ENCODE data around the gene WFDC6.

DNA sequence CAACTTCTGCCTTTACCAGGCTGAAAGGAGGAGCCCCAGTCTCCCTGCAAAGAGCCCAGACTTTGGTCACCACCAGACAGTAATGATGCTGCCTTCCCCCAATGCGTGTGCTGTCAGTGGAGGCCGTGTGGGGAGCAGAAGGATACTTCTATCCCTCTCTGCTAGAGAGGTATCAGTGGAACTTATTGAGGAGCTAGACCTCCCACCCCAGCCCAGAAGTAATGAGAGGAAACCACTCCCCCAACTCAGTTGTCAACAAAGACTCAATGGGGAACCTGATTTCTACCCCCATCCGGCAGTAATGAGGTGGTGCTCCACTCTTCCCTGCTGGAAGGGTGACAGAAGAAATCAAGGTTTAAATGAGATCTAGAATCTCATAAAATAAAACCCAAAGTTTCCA lies 44.2 kb upstream of the WFDC6 start:
- TF ChIP-seq POLR2A (IDR thresholded peaks at IDR 0.05; ENCODE audit: low read depth, low read length), result no peak
- TF ChIP-seq POLR2AphosphoS5 (IDR thresholded peaks at IDR 0.05; ENCODE audit: low read depth, low read length), result no peak
- TF ChIP-seq TAF1 (IDR thresholded peaks at IDR 0.05; ENCODE audit: low read depth, low read length), result no peak
- no peak for TF ChIP-seq POU2F2 (IDR thresholded peaks at IDR 0.05; ENCODE audit: low read depth, low read length)
- TF ChIP-seq PAX5 (IDR thresholded peaks at IDR 0.05; ENCODE audit: insufficient read depth, low read length, severe bottlenecking), result no peak
